Epidermal melanocyte (primary cell): Measurements from ENCODE around the gene VWF.

Experiments
- DNase-seq: peaks from one replicate; pipeline ENCODE4 v3.0.0; 2011; ENCODE audit warnings: low spot score; ENCODE audit not compliant: insufficient read length

VWF gene

DNA sequence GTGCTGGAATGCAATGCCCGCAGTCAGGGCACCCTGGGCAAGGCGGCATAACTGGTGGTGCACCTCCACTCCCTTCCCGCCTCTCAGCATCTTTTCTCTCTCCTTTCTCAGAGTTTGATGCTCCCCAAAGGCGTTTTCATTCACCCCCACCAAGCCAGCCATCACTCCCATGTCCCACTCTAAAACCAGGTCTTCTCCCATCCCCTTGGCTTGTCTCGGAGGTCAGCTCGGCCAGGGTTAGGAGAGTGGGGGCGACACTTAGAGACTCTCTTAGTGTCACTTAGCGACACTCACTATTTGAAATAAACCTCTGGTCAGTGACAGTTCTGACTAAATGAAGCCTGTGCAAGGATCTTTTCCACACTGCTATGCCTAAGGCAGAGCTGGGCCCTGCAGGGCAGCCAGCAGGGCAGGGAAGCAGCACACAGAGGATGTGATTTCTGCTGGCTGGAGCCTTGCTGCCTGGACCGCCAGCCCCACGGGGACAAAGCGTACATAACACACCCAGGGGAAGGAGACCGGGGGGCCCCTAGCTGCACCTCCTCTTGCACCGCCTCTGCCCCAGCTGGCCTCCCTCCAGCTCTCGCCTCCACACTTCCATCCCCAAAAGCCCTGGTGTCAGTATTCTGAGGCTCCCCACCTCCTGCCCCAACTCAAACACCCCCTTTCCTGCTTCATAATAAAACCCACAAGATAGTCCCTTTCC is 64.5 kb downstream of the VWF start:
- no peak for DNase-seq

DNA sequence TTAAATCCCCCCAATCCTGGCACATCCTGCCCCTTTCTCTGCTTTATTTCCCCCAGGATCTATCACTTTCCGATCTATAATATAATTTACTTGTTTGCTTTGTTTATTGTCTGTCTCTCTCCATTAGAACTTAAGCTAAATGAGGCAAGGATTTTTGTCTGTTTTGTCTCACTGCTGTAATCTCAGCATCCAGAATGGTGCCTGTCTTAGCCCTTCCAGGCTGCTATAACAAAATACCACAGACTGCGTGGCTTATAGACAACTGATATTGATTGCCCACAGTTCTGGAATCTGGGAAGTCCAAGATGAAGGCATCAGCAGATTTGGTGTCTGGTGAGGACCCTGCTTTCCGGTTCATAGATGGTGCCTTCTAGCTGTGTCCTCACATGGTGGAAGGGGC is 65.2 kb downstream of the VWF start:
- no peak for DNase-seq

DNA sequence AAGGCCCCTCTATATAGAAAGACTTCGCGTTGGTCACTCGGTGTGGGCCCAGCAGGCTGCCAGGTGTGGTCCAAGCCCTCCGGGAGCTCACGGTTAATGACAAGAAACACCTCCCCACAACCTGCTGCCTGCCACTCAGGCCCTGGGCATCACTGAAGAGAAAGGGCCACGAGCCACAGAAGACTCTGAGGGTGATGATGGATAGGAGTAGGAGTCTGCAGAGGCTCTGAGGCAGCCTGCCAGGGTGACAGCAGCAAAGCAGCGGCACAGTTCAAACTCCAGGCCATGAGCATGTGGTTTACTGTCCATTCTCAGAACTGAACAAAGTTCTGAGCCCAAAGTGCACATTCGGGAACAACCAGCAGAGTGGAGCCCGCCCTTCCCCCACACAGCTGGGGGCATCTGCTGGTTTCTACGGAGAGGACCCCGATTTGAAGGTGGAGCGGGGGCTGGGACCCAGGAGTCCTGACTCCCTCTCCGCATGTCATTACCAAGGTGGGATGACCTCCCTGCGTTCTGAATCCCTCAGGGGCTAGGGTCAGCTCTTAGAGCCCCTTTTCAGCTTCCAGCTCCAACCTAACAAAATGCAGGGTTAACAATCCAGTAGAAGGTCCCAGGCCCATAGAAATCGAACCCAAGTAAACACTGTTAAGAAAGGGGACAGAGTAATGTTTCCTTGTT is 65.8 kb downstream of the VWF start:
- no peak for DNase-seq

DNA sequence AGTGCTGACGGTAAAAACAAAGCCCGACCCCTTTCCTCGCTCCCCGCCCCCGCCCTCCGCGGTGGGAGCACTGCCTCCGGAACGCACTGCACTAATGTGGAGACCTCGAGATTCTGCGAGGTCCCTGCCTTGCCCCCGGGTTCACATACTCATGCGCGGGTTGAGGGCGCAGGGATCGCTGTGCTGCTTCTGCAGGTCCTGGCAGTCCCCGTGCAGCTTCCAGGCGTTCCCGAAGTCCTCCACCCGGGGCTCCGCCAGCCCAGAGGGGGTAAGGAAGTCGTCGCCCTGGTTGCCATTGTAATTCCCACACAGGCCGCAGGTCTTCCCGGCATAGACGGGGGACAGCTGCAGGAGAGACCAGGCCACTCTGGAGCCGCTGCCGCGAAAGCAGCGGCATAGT is 66.8 kb downstream of the VWF start:
- no peak for DNase-seq

DNA sequence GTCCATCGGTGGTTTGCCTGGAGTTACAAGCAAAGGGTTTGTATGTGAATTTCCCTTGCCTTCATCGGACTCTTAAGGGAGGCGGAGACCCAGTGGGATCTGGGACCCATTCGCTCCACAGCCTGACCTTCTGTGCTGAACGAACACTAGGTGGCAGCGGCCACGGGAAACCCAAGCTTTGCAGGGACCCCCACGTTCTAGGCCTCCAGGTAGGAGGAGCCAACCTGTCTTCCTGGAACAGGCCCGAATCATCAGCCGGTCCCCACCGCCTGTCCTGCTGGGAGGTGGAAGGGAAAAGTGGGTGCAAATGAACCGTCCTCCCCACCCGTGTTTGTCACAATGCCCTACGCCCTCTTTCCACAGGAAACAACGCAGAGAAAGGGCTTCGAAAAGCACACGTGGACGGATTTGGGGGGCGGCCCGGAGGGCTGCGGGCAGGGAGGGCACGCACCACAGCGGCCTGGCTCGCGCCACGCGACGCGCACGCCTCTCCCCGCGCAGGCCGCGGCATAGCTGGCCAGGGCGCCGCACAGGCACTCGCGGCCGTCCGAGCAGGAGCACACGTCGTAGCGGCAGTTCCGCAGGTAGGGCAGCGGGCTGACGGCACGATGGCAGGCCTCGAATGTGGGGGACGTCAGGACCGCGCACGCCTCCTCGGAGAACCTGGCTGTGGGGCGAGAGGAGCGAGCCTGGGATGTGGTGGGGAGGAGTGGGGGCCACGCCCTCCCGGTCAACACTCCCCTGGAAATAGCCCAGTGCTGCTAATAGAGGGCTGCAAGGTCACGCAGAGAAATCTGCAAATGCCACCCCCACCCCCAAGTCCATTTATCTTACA is 67.8 kb downstream of the VWF start:
- DNase-seq = no peak

DNA sequence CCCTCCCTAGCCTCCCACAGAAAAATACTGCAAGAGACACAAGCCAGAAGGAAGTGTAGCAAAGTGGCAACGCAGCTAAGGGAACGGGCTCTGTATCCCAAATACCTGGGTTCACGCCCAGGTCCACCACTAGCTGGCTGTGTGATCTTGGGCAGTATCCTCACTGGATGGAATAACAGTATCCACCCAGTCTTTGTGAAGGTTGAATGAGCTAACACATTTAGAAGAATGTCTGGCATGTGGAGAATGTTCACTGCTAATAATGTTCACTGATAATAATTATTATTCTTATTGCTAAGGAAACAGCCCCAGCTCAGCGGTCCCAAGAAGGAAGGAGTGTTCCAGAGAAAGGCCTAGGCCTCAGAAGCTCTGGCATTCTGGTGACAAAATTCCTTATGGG is 70.9 kb downstream of the VWF start:
- DNase-seq = peak; percentile 45

DNA sequence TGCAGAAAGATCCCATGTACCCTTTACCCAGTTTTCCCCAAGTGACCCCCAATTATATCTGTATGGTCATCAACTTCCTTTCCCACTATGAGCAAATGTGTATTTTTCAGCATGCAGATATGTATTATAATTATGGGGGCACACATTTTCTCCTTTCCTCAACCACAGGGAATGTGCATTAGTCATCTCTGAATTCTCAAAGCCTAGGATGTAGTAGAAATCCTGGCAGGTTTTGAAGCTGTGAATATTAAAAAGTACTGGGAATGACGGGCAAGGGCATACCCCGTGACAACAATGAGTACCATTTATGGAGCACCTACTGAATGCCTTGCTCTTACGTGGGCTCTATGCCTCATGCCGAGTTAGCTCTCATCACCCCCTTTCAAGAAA is 71.5 kb downstream of the VWF start:
- no peak for DNase-seq

DNA sequence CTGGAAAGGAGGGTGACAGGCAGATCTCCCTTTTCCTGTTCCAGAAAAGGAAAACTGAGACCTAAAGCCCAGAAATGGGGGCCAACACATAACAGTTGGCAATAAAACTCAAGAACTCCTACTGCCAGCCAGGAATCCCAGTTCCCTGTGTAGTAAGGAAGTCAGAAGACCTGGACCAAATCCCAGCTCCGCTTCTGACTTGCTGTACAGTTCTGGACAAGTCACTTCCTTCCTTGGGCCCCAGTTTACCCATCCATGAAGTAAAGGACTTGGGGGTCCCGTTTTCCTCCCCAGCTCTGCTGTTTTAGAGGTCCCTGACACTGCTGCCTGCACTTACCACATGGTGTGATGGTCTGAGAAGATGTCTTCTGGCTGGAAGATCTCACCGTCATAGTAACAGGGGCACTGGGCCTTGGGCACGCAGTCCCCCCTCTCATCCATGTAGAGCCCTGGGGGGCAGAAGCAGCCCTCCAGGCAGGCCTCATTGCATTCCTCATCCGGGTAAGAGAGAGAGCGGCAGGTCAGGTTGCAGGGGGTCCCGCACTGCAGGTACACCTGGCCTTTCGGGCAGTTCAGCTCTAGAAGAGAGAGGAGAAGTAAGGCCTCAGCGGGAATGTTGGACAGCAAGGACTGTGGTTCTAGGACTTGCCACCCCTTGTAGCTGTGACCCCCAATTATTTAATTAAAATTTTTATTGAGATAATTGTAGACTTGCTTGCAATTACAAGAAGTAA is 72.1 kb downstream of the VWF start:
- DNase-seq = no peak

DNA sequence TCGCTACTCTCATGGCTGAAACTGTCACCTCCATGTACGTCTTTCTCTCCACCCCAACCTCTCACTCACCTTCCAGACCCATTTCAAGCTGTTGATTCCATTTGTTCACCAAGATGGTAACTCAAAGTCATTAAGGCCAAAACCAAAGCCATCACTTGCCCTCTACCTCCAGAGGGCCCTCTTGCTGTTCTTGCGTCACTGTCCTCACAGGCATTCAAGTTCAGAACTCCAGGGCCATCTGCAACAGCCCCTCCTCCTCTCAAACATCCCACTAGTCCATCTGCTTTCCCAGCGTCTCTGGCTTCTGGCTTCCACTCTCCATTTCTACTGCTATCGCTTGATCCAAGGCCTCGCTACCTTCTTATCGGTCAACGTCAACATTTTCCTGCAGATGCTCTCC is 74.5 kb downstream of the VWF start:
- DNase-seq = no peak

DNA sequence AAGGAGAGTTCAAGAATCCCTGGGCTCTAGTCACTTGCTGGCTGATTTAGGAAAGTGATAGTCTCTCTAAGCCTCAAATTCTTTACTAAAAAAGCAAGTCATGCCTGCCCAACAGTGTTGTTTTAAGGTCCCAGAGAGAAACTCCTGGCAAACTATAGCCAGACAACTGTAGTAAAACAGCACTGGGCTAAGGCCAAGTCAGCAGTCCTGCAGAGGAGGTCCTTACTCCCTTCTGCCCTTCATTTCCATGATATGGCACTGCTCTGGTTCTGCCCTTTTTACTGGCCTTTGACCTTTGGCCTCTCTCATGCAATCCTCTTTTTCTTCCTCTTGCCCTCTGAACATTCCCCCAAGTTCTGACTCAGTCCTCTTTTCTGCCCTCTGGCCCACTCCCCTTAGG is 74.9 kb downstream of the VWF start:
- DNase-seq = no peak

DNA sequence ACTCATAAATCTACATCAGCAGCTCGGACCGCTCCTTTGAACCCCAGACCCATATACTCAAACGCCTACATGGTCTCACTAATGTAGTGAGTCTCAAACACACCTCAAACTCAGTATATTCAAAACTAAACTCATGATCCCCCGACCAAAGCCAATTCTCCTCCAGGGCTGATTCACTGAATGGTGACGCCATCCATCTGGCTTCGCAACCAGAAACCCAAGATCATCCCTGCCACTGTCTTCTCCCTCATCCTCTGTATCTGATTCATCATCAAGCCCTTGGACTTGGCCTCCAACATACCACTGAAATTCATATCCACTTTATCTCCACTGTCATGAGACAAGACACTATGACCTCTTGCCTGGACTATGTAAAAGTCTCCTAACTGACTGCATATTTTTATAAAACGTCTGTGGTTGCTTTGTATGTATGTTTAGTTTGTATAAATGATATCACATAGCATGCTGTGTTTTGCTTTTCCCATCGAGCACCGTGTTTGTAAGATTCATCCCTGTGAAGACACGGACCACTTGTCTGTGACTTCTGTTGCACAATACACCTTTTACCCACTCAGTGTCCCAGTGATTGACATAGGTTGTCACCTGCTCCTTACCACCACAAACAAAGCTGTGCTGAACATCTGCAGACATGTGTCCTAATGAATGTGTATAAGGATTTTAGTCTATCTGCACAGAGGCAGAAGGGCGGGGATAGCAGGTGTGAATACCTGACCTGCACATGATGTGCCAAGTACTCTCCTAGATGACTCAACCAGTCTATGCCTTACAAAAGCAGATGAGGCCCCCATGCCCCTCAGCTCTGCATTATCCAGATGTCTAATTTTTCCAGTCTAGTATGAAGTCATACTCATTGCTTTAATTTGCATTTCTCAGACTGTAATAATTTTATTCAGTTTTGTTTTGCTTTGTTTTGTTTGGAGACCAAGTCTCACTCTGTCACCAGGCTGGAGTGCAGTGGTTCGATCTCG is 76.9 kb downstream of the VWF start:
- DNase-seq = no peak

DNA sequence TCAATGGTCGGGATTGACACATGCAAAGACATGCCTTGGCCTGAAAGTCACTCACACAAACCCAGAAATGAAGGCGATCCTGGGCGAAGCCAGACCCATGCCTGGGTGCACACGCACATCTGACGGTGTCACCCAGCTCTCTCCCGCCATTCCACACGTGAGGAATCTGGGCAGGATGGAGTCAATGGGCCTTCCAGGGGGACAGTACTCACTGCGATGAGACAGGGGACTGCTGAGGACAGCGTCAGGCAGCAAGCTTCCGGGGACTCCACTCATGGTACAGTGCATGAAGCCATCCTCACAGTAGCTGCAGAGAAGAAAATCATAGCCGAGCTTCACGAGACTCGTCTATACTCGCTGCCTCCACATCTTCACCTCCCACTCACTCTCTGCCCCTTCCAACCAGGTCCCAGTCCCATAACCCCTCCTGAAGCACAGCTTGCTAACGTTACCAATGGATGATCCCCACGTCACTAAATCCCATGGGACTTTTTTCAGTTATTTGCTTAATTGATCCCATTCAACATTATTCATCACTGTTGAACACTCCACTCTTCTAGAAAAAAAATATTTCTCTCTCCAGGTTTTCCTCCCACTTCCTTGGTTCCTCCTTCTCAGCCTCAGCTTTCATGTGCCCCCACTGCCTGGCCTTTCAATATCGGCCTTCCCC is 77.8 kb downstream of the VWF start:
- DNase-seq = no peak

DNA sequence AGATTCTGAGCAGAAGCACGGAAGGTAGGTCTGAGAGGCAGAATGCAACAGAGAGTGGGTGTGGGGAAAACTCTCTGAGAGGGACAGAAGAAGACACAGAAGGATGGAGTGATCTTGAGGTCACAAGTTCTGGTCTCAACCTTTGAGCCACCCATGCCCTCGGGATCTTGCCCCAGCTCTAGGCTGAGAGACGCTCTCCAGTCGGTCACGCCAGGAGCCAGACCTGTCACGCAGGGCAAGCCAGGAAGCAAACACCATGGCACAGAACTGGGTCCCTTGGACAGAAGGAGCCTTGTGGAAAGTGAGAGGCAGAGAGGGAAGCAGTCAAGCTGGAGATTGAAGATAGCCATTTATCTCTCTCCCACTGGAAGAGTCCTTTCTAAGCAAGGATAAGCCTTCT is 79.0 kb downstream of the VWF start:
- DNase-seq = no peak

DNA sequence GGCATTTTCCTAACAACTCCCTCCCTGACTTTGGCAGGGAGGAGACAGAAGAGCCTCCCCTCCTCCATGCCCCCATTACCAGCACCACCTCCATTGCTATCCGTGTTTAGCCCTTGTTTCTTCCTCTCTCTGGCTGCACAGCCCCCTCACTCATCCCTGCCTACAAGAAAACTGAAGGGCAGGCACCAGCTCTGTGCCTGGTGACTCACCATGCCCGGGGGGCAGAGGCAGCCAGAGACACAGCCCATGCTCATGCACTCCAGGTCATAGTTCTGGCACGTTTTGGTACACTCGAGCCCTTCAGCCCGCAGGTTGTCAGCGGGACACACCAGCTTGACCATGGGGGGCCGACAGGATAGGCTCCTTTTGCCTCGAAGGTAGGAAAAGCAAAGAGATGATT is 80.4 kb downstream of the VWF start:
- no peak for DNase-seq

DNA sequence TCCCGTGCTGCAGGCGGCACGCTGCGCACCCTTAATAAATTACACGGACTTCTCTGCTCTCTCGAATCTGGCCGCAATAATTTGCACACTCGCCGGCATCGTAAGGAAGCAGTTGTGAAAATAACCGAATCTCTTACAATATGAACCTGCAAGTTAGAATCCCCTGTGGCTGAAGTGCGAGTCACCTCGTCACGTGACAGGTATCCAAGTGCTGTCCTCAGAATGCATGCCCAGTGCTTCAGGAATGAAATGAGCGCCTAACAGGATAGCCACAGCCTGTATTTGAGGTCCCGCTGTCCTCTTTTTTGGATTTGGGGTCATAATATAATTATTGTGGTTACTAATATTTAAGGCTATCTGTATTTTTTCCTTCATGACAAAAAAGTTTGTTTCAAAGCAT is 82.0 kb downstream of the VWF start:
- DNase-seq = no peak

DNA sequence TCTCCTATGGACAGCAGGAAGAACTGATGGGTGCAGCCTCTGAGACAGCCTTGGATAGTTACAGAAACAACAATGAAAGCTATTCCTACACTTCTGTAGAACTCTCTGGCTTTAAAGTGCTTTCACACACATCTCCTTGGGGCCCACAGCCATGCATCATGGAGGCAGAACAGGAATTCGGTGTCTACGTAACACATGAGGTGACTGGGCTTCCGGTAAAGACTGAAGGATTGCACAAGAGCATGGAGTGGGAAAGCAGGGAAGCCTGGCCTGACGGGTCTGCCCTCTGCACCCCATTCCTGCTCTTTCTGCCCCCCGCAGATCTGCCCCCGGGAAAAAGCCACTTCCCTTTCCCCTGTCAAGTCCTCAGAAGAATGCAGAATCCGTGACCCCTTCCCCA is 82.6 kb downstream of the VWF start:
- no peak for DNase-seq

DNA sequence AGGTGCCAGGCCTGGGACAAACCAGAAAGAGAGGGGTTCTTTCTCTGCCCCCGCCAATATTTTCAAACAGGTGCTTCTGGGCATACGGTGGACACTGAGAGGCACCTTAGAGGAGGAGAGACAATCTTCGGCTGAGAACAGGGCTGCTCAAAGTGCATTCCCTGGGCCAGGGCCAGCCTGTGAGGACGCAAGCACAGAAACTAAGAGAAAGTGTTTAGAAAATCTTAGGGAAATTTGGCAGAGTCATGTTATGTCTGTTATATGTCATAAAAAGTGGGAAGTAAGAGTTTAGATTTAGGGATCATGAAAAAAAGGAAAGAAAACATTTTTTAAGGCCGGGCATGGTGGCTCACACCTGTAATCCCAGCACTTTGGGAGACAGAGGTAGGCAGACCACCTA is 83.7 kb downstream of the VWF start:
- no peak for DNase-seq

DNA sequence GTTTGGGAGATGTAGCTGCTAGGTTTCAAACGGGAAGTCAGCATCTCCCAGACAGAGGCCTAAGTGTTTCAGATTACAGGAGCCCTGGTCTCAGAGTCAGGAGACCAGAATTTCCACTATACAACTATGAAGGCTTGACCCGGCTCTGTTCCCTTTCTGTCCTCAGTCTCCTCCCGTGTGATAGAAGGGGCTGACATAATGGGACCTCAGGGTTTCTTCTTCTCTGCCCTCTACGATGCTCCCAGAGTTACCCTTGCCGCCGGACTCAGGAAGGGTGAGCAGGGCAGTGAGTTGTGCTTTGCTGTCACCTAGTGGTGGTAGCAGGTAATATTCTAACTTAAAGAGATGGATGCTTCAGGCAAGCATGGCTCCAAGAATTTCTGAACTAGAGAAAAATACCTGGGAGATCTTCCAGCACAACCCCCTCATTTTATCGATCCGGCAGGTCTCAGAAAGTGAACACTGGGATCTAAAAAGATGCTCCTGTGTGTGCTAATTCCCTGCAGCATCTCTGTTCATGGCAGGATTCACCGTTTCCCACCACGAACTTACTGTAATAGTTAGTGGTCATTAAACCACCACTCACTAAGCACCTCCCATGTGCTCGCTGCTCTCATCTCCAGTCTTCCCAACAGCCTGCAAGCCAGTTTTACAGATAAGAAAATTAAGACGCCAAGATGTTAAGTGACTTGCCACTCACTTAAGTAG is 84.4 kb downstream of the VWF start:
- peak; percentile 68 for DNase-seq

DNA sequence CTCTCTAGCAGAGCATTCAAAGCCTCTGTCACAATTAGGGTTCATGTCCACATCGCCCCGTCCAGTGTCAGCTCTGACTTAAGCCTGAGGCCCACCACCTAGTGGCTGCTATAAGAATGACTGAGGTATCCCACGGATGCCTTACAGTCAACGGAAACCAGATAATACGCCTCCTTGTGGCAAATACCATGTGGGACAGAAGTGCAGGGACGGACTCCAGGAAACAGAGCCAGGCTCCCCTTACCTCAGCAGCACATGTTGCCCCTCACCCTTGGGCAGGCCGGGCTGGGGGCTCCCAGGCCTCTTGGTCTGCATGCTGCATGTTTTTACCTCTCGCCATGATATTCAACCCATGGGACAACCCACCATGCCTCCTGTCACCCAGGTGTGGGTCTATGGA is 86.3 kb downstream of the VWF start:
- no peak for DNase-seq
